Liver (tissue), 3 donors: ENCODE results near the gene DNAJC22.

ENCODE experiments used
- TAF1 ChIP-seq: conservative IDR thresholded peaks from 2 replicates; pipeline ENCODE4 v1.6.1; 2016; ENCODE audit warnings: antibody characterized with exemption, mild to moderate bottlenecking
- TF ChIP-seq, protein P1 (sequence below): fragments of 150-350 bp; IDR thresholded peaks from 2 replicates; pipeline ENCODE4 v1.5.1; 2017; ENCODE audit warnings: improper control_type of control experiment, low read depth, low read length; ENCODE audit not compliant: missing input control
- donor health status: healthy.
- donor health status: healthy.

DNA sequence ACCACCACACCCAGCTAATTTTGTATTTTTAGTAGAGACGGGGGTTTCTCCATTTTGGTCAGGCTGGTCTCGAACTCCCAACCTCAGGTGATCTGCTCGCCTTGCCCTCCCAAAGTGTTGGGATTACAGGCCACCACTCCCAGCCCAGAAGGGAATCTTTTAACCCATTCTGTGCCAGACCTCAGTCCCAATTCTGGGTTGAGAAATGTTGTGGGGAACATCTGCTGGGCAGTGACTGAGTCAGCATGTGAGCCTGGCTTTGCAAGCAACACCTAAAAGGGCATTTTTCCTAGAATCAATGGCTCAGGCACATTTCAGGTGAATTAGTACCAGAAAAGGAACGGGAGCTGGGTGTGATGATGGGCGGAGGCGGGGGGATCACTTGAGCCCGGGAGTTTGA lies 13.0 kb downstream of the DNAJC22 start:
- TF ChIP-seq, protein P1, sequence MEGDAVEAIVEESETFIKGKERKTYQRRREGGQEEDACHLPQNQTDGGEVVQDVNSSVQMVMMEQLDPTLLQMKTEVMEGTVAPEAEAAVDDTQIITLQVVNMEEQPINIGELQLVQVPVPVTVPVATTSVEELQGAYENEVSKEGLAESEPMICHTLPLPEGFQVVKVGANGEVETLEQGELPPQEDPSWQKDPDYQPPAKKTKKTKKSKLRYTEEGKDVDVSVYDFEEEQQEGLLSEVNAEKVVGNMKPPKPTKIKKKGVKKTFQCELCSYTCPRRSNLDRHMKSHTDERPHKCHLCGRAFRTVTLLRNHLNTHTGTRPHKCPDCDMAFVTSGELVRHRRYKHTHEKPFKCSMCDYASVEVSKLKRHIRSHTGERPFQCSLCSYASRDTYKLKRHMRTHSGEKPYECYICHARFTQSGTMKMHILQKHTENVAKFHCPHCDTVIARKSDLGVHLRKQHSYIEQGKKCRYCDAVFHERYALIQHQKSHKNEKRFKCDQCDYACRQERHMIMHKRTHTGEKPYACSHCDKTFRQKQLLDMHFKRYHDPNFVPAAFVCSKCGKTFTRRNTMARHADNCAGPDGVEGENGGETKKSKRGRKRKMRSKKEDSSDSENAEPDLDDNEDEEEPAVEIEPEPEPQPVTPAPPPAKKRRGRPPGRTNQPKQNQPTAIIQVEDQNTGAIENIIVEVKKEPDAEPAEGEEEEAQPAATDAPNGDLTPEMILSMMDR = no peak
- no peak for TF ChIP-seq TAF1
